SK-N-SH treated with all-trans-retinoic acid at 6 μM for 48 hours (cell line): Measurements from ENCODE around the gene CD4.

Source experiments
- POU6F1 ChIP-seq: fragments of 250-450 bp; sonication (Bioruptor Pico); IDR thresholded peaks from 2 replicates; pipeline ENCODE4 v1.8.0; 2021; ENCODE audit warnings: low read depth, mild to moderate bottlenecking, moderate library complexity, borderline replicate concordance
- RARB ChIP-seq: fragments of 250-450 bp; sonication (Bioruptor Pico); IDR thresholded peaks from 2 replicates; pipeline ENCODE4 v1.8.0; 2021; ENCODE audit warnings: mild to moderate bottlenecking, moderate library complexity
- ZFP3 ChIP-seq: fragments of 250-450 bp; sonication (Bioruptor Pico); IDR thresholded peaks from 2 replicates; pipeline ENCODE4 v1.5.0; 2020; ENCODE audit warnings: mild to moderate bottlenecking, moderate library complexity
- ZNF565 ChIP-seq: fragments of 450-650 bp; formaldehyde crosslinking; conservative IDR thresholded peaks from 2 replicates; pipeline ENCODE4 v1.5.0; 2020; ENCODE audit warnings: low read depth, mild to moderate bottlenecking, moderate library complexity
- ZNF70 ChIP-seq: fragments of 450-650 bp; formaldehyde crosslinking; IDR thresholded peaks from 2 replicates; pipeline ENCODE4 v1.5.0; 2020; ENCODE audit warnings: mild to moderate bottlenecking, moderate library complexity
- ZNF8 ChIP-seq: fragments of 450-650 bp; formaldehyde crosslinking; IDR thresholded peaks from 2 replicates; pipeline ENCODE4 v1.5.0; 2020; ENCODE audit warnings: mild to moderate bottlenecking, moderate library complexity

DNA sequence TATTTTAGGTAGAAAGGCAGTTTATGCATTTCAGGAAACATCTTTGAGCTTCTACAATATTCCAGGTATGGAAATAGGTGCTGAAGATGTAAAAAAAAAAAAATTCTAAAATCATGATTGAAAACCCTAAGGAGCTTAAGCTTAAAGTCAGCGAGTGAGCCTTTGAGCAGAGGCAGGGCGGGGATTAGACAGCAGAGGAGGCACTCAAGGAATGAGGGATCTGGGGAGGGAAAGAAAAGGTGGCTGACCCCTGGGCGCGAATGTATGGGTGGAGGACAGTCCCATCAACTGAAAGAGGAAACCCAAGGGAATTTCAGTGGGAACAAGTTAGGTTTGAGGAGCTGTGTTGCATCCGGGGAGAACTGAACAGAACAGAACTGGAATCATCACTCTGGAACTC, 29.6 kb upstream of the CD4 start:
- TF ChIP-seq RARB (no peak), ZNF8 (CRISPR knock-in tag) (no peak), POU6F1 (CRISPR knock-in tag) (no peak), ZNF565 (no peak), ZFP3 (CRISPR knock-in tag) (no peak), ZNF70 (CRISPR knock-in tag) (no peak)
